Measurements from ENCODE around the gene PIK3C3.

DNA sequence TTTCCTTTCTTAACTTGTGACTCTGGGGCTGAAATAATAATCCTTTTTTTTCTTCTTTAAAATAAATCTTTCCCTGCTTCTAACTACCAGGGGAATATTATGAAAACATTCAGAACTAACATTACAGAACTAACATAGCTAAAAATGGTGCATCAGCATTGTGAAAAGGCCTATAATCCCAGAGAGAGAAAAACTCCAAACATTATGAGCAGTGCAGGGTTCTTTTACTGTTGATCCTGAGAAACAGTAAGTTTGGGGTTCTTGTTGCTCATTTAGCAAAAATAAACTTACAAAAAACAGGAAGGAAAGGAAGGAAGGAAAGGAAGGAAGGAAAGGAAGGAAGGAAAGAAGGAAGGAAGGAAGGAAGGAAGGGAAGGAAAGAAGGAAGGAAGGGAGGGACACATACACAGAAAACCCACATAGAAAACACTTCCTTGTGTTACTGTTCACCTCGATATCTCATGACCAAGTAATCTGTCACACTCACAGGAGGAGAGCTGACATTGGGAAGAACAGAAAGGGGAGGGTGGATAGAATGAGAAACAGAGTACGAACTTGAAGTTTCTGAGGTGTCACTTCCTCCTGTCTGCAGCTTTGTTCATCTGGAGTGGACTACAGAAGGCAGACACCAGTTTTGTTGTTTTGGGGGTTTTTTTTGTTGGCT lies 18.4 kb upstream of the PIK3C3 start:
- TF ChIP-seq, protein P1, sequence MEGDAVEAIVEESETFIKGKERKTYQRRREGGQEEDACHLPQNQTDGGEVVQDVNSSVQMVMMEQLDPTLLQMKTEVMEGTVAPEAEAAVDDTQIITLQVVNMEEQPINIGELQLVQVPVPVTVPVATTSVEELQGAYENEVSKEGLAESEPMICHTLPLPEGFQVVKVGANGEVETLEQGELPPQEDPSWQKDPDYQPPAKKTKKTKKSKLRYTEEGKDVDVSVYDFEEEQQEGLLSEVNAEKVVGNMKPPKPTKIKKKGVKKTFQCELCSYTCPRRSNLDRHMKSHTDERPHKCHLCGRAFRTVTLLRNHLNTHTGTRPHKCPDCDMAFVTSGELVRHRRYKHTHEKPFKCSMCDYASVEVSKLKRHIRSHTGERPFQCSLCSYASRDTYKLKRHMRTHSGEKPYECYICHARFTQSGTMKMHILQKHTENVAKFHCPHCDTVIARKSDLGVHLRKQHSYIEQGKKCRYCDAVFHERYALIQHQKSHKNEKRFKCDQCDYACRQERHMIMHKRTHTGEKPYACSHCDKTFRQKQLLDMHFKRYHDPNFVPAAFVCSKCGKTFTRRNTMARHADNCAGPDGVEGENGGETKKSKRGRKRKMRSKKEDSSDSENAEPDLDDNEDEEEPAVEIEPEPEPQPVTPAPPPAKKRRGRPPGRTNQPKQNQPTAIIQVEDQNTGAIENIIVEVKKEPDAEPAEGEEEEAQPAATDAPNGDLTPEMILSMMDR (IDR thresholded peaks at IDR 0.05; ENCODE audit: poor library complexity) = no peak
- TF ChIP-seq EZH2 (IDR thresholded peaks at IDR 0.05; ENCODE audit: borderline replicate concordance) (no peak), EZH2phosphoT487 (IDR thresholded peaks at IDR 0.05; ENCODE audit: low read depth, severe bottlenecking, unreplicated experiment) (no peak)
